NT2/D1 (cell line): ENCODE results near the gene GGA1.

ENCODE experiments used
- DNase-seq: peaks from one replicate; pipeline ENCODE4 v3.0.0-alpha.2; 2011; ENCODE audit warnings: low read depth, low spot score
- H3K27me3 ChIP-seq: 2 replicates; pipeline ENCODE4 v1.6.0; 2011; ENCODE audit warnings: mild to moderate bottlenecking; ENCODE audit not compliant: insufficient read length, insufficient read depth
- H3K36me3 ChIP-seq: 2 replicates; pipeline ENCODE4 v1.6.1; 2011; ENCODE audit warnings: mild to moderate bottlenecking, low read length, mixed read lengths; ENCODE audit not compliant: insufficient read depth, insufficient read length
- H3K4me1 ChIP-seq: 2 replicates; pipeline ENCODE4 v1.5.1; 2011; ENCODE audit not compliant: insufficient read depth, insufficient read length
- H3K4me3 ChIP-seq: 2 replicates; pipeline ENCODE4 v1.5.1; 2011; ENCODE audit warnings: low read depth; ENCODE audit not compliant: insufficient read length
- H3K9ac ChIP-seq: 2 replicates; pipeline ENCODE4 v1.6.0; 2011; ENCODE audit warnings: low read depth; ENCODE audit not compliant: insufficient read length
- H3K9me3 ChIP-seq: 2 replicates; pipeline ENCODE4 v1.5.1; 2011; ENCODE audit warnings: mild to moderate bottlenecking, low read length; ENCODE audit not compliant: insufficient read depth
- SUZ12 ChIP-seq: IDR thresholded peaks from 2 replicates; pipeline ENCODE4 v1.6.1; 2011; ENCODE audit not compliant: insufficient read length, insufficient read depth; ENCODE audit errors: extremely low read depth
- YY1 ChIP-seq: IDR thresholded peaks from 2 replicates; pipeline ENCODE4 v1.6.1; 2011; ENCODE audit not compliant: insufficient read length, insufficient read depth
- ZNF274 ChIP-seq: IDR thresholded peaks from 2 replicates; pipeline ENCODE4 v1.6.1; 2011; ENCODE audit warnings: mild to moderate bottlenecking, low read depth, low read length

Gene GGA1

GRCh38 chr22:37638391-37639069 is 29.9 kb downstream of the GGA1 start:
- Histone ChIP-seq H3K27me3 (no peaks in the 10 kb centered on the region), H3K4me3 (no peak overlapping the region), H3K9me3 (no peaks in the 10 kb centered on the region), H3K9ac (peak overlapping the region; percentile 61), H3K4me1 (peaks cover 29% of the 10 kb centered on the region), H3K36me3 (peaks cover 31% of the 10 kb centered on the region)
- TF ChIP-seq YY1 (no peak), ZNF274 (no peak), SUZ12 (no peak)
- no peak for DNase-seq

GRCh38 chr22:37639070-37639760 is 30.6 kb downstream of the GGA1 start, which contains the start of gene SH3BP1:
Gene SH3BP1 (plus strand): TSS chr22:37639669. CDS start chr22:37639788, 119 bp downstream.
- peaks cover 28% of the 10 kb centered on the region for H3K4me1 ChIP-seq
- TF ChIP-seq SUZ12 (no peak), YY1 (no peak), ZNF274 (no peak)
- no peaks in the 10 kb centered on the region for H3K9me3 ChIP-seq
- peak; percentile 43 for DNase-seq
- peaks cover 34% of the 10 kb centered on the region for H3K36me3 ChIP-seq
- H3K4me3 ChIP-seq: peak within 1 kb of the TSS; percentile 75
- H3K9ac ChIP-seq: peak within 1 kb of the TSS; percentile 85
- H3K27me3 ChIP-seq: no peaks in the 10 kb centered on the region

DNA sequence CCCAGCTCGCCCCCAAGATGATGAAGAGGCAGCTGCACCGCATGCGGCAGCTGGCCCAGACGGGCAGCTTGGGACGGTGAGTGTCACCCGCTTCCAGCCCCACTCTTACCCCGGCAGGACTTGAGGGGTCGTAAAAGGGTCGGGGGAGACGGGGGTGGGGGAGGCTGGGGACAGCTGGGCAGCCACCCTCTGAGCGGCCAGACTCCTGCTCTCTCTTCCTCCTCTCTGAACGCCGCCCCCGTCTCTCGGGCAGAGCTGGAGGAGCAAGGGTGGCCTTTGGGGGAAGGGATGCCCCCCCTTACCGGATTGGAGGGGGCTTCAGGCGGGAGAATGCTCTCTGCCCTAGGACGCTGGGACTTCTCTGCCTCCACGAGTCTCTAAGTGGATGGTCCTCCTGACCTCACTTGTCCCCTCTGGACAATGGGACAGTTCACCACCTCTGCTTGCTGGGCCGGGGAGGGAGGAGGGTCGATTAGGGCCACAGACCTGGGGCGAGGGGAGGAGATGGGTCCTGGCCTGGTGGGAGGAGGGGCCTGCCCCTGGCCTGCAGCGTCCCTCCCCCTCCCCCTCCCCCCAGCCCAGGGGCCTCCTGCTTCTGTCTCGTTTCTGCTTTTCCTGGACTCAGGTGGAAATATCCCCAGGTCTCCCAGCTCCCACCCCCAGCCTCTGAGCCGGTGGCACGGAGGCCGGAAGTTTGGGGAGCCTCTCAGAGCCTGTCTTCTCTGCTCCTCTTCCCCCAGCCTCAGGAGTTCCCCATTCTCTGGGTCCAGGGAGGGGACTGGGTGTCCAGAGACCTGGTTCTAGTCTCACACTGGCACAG is 31.3 kb downstream of the GGA1 start:
- DNase-seq: no peak
- H3K4me1 ChIP-seq: peaks cover 20% of the 10 kb centered on the region
- peak overlapping the region; percentile 75 for H3K4me3 ChIP-seq
- peaks cover 36% of the 10 kb centered on the region for H3K36me3 ChIP-seq
- H3K9me3 ChIP-seq: no peaks in the 10 kb centered on the region
- TF ChIP-seq ZNF274: no peak
- no peak for TF ChIP-seq YY1
- H3K9ac ChIP-seq: peak overlapping the region; percentile 85
- no peaks in the 10 kb centered on the region for H3K27me3 ChIP-seq

GRCh38 chr22:37640591-37641560 is 32.2 kb downstream of the GGA1 start:
- no peaks in the 10 kb centered on the region for H3K27me3 ChIP-seq
- peaks cover 40% of the 10 kb centered on the region for H3K36me3 ChIP-seq
- DNase-seq: no peak
- no peaks in the 10 kb centered on the region for H3K9me3 ChIP-seq
- H3K4me1 ChIP-seq: peaks cover 20% of the 10 kb centered on the region
- peak overlapping the region; percentile 81 for H3K9ac ChIP-seq
- TF ChIP-seq YY1 (no peak), ZNF274 (no peak), SUZ12 (no peak)
- H3K4me3 ChIP-seq: peak overlapping the region; percentile 41

DNA sequence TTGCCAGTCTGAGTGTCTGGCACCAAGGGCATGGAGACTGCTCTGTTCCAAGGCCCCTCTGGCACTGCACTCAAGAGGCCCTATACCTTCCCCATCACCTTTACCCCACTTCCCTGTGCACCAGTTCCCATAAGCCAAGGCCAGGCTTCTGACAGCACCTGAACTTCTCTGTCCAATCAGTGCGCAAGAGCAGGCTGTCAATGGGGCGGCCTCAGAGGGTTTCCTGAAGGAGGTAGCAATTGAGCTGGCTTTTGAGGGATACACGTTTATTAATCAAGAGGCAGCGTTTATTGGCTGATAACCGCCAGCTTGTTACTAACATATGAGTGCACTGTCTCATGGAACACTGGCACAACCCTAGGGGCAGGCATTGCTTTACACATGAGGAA is 32.9 kb downstream of the GGA1 start:
- DNase-seq: no peak
- H3K36me3 ChIP-seq: peaks cover 43% of the 10 kb centered on the region
- no peaks in the 10 kb centered on the region for H3K9me3 ChIP-seq
- TF ChIP-seq YY1: no peak
- no peak for TF ChIP-seq SUZ12
- no peak for TF ChIP-seq ZNF274
- peak overlapping the region; percentile 21 for H3K9ac ChIP-seq
- H3K4me1 ChIP-seq: peaks cover 17% of the 10 kb centered on the region
- H3K27me3 ChIP-seq: no peaks in the 10 kb centered on the region
- no peak overlapping the region for H3K4me3 ChIP-seq

- no peak for DNase-seq
- Histone ChIP-seq H3K9me3 (no peaks in the 10 kb centered on the region), H3K9ac (peak overlapping the region; percentile 34), H3K4me3 (no peak overlapping the region), H3K27me3 (no peaks in the 10 kb centered on the region), H3K36me3 (peaks cover 55% of the 10 kb centered on the region), H3K4me1 (peaks cover 9% of the 10 kb centered on the region)
- TF ChIP-seq YY1: no peak
- TF ChIP-seq SUZ12: no peak
- TF ChIP-seq ZNF274: no peak
Measured at GRCh38 chr22:37643225-37643847, 34.7 kb downstream of the GGA1 start.
